DND-41 (cell line): Measurements from ENCODE around the gene PPP2CA.
A peak's percentile ranks its signal among the peaks of the same experiment; 100 is the strongest.
"Not testable (repeated sequence)": the region's sequence is repeated elsewhere in the genome, so short reads cannot be mapped to it uniquely, and the experiment has no call there.

Experiments
- ATAC-seq: fragments of 200-7000 bp; cut with Tn5 transposase; 3 replicates; pipeline ENCODE4 v1.9.1; 2021; ENCODE audit warnings: low read depth; ENCODE audit not compliant: insufficient read depth
- DNase-seq: peaks from one replicate; pipeline ENCODE4 v3.0.0-alpha.2; 2020
- H2AFZ ChIP-seq: 2 replicates; pipeline ENCODE4 v1.6.0; 2012; ENCODE audit warnings: low read depth, low read length
- H3K27ac ChIP-seq: 2 replicates; pipeline ENCODE4 v1.5.1; 2012; ENCODE audit warnings: low read length, inconsistent platforms
- H3K27me3 ChIP-seq: fragments of 200-600 bp; sonication (generic); 2 replicates; pipeline ENCODE4 v1.6.0; 2012; ENCODE audit warnings: low read length, mild to moderate bottlenecking, inconsistent platforms; ENCODE audit not compliant: insufficient read depth, poor library complexity
- H3K36me3 ChIP-seq: 2 replicates; pipeline ENCODE4 v1.5.1; 2012; ENCODE audit warnings: low read length, inconsistent platforms; ENCODE audit not compliant: insufficient read depth
- H3K4me1 ChIP-seq: 2 replicates; pipeline ENCODE4 v1.5.1; 2012; ENCODE audit warnings: mild to moderate bottlenecking, low read length; ENCODE audit not compliant: insufficient read depth
- H3K4me2 ChIP-seq: 2 replicates; pipeline ENCODE4 v1.6.0; 2012; ENCODE audit warnings: mild to moderate bottlenecking, moderate library complexity, low read length, inconsistent platforms; ENCODE audit not compliant: insufficient read depth
- H3K4me3 ChIP-seq, 2 experiments: fragments of 200-600 bp in 1 of 2; shearing (Covaris generic) in 1 of 2; 2 replicates each; pipeline ENCODE4 v1.5.1; 2012 to 2016; ENCODE audit warnings: inconsistent platforms in 2 of 2, low read length in 2 of 2, mild to moderate bottlenecking in 2 of 2, low read depth in 1 of 2, moderate library complexity in 1 of 2
- H3K79me2 ChIP-seq: 2 replicates; pipeline ENCODE4 v1.6.0; 2012; ENCODE audit warnings: low read length, inconsistent platforms; ENCODE audit not compliant: insufficient read depth
- H3K9ac ChIP-seq: 2 replicates; pipeline ENCODE4 v1.6.0; 2012; ENCODE audit warnings: low read depth, mild to moderate bottlenecking, inconsistent platforms, low read length, moderate library complexity
- H3K9me3 ChIP-seq: 2 replicates; pipeline ENCODE4 v1.5.1; 2012; ENCODE audit warnings: low read length, moderate library complexity, mild to moderate bottlenecking, inconsistent platforms; ENCODE audit not compliant: insufficient read depth, severe bottlenecking
- H4K20me1 ChIP-seq: 2 replicates; pipeline ENCODE4 v1.6.0; 2012; ENCODE audit warnings: low read length; ENCODE audit not compliant: insufficient read depth
- CTCF ChIP-seq: IDR thresholded peaks from 2 replicates; pipeline ENCODE4 v1.5.1; 2012; ENCODE audit warnings: borderline replicate concordance, low read length, moderate library complexity, mild to moderate bottlenecking; ENCODE audit not compliant: poor library complexity, severe bottlenecking; ENCODE audit errors: extremely low read depth
- EZH2 ChIP-seq: IDR thresholded peaks from 3 replicates; pipeline ENCODE4 v1.6.1; 2012; ENCODE audit warnings: borderline replicate concordance, low read depth, mild to moderate bottlenecking, moderate library complexity, low read length, inconsistent platforms; ENCODE audit not compliant: severe bottlenecking

PPP2CA gene

GRCh38 chr5:134223406-134224248 lies 2.2 kb downstream of the PPP2CA start:
- TF ChIP-seq CTCF: no peak
- TF ChIP-seq EZH2: no peak
- Histone ChIP-seq H3K36me3 (peaks cover 68% of the 10 kb centered on the region), H3K79me2 (peaks cover 87% of the 10 kb centered on the region), H3K27me3 (no peaks in the 10 kb centered on the region), H3K9me3 (no peaks in the 10 kb centered on the region), H2AFZ (no peak overlapping the region), H3K4me2 (peak overlapping the region; percentile 81), H3K4me1 (peaks cover 67% of the 10 kb centered on the region), H3K4me3 (peak overlapping the region; percentile 91 to 97; a peak in 3 of 4 replicates), H4K20me1 (peaks cover 66% of the 10 kb centered on the region), H3K27ac (no peak overlapping the region), H3K9ac (peak overlapping the region; percentile 99)
- ATAC-seq: no peak
- no peak for DNase-seq

DNA sequence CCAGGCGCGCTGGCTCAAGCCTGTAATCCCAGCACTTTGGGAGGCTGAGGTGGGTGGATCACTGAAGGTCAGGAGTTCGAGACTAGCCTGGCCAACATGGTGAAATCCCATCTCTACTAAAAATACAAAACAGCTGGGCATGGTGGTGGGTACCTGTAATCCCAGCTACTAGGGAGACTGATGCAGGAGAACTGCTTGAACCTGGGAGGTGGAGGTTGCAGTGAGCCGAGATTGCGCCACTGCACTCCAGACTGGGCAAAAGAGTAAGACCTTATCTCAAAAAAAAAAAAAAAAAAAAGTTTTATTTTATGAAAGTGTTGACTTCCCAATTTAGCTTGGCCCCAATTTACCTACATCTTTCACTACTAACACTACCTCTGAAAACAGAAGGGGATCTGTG lies 4.2 kb downstream of the PPP2CA start:
- H3K9ac ChIP-seq, H3K27me3 ChIP-seq, H3K27ac ChIP-seq, ATAC-seq, DNase-seq, H3K9me3 ChIP-seq, H2AFZ ChIP-seq: not testable (repeated sequence)
- Histone ChIP-seq H4K20me1 (peaks cover 80% of the 10 kb centered on the region), H3K36me3 (peaks cover 78% of the 10 kb centered on the region), H3K4me3 (peak overlapping the region in 1 of 2 experiments; percentile 37; a peak in 1 of 4 replicates), H3K79me2 (peaks cover 99% of the 10 kb centered on the region), H3K4me2 (peak overlapping the region; percentile 81; the same call in 1 of the 2 replicates), H3K4me1 (peaks cover 62% of the 10 kb centered on the region)

GRCh38 chr5:134215757-134216156 lies 10.1 kb downstream of the PPP2CA start:
- no peak overlapping the region for H3K27ac ChIP-seq
- H3K4me2 ChIP-seq: 0 out of 2 replicates have a peak overlapping the region, but pooled peaks have one; percentile 0
- H3K4me1 ChIP-seq: peaks cover 21% of the 10 kb centered on the region
- H3K27me3 ChIP-seq: no peaks in the 10 kb centered on the region
- no peak overlapping the region for H3K9ac ChIP-seq
- no peaks in the 10 kb centered on the region for H3K9me3 ChIP-seq
- peaks cover 45% of the 10 kb centered on the region for H3K36me3 ChIP-seq
- no peak for TF ChIP-seq EZH2
- TF ChIP-seq CTCF: no peak
- H3K4me3 ChIP-seq: no peak overlapping the region
- ATAC-seq (no peak), DNase-seq (no peak)
- peaks cover 100% of the 10 kb centered on the region for H3K79me2 ChIP-seq
- no peak overlapping the region for H2AFZ ChIP-seq
- peaks cover 91% of the 10 kb centered on the region for H4K20me1 ChIP-seq

DNA sequence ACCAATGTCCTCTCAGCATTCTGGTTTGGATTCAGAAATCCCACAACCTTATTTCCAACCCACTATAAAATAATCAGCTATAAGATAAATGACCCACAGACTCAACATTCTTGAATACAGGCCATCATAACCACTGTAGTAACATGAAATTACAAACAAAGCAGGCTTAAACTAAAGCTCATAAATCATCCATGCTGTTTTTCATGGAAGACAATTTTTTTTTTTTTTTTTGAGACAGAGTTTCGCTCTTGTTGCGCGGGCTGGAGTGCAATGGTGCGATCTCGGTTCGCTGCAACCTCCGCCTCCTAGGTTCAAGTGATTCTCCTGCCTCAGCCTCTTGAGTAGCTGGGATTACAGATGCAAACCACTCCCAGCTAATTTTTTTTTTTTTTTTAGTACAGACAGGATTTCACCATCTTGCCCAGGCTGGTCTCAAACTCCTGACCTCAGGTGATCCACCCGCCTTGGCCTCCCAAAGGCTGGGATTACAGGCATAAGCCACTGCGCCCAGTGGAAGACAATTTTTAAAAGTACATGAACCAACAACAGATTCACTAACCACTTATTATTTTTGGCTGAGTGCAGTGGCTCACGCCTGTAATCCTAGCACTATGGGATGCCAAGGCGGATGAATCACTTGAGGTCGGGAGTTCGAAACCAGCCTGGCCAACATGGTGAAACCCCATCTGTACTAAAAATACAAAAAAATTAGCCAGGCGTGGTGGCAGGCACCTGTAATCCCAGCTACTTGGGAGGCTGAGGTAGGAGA lies 14.4 kb downstream of the PPP2CA start:
- not testable (repeated sequence) for H3K4me2 ChIP-seq, H3K4me1 ChIP-seq, H3K27me3 ChIP-seq, DNase-seq, H3K9ac ChIP-seq, H3K27ac ChIP-seq, H2AFZ ChIP-seq, H3K4me3 ChIP-seq, H3K9me3 ChIP-seq, ATAC-seq
- H3K36me3 ChIP-seq: peaks cover 36% of the 10 kb centered on the region
- peaks cover 100% of the 10 kb centered on the region for H3K79me2 ChIP-seq
- peaks cover 95% of the 10 kb centered on the region for H4K20me1 ChIP-seq
